GM21619 (cell line): ENCODE data around the gene MVP.
A peak's percentile ranks its signal among the peaks of the same experiment; 100 is the strongest.
"Not testable (repeated sequence)": the region's sequence is repeated elsewhere in the genome, so short reads cannot be mapped to it uniquely, and the experiment has no call there.

Experiments used
- ATAC-seq: cut with Tn5 transposase; IDR thresholded peaks from one replicate; pipeline ENCODE4 v1.9.1; 2021; ENCODE audit not compliant: unreplicated experiment

Gene MVP

GRCh38 chr16:29820271-29820701 is at the start of gene MVP:
TSS of gene MVP (plus strand) at chr16:29820462. CDS start at chr16:29830550, 10,088 bp downstream.
- no peak for ATAC-seq

GRCh38 chr16:29772330-29772729 is 47.9 kb upstream of the MVP start:
- not testable (repeated sequence) for ATAC-seq

- no peak for ATAC-seq
Observed at GRCh38 chr16:29774730-29775129, 45.5 kb upstream of the MVP start.

GRCh38 chr16:29775742-29776408 is 44.4 kb upstream of the MVP start:
- no peak for ATAC-seq

- ATAC-seq, result no peak
Observed at GRCh38 chr16:29777576-29778350, 42.5 kb upstream of the MVP start, which contains the start of gene ZG16. TSS of gene ZG16 (plus strand) at chr16:29778256. CDS start at chr16:29779267, 1,011 bp downstream.

- no peak for ATAC-seq
Observed at GRCh38 chr16:29779474-29779873, 40.8 kb upstream of the MVP start.

GRCh38 chr16:29783094-29783953 is 36.9 kb upstream of the MVP start:
- ATAC-seq, result not testable (repeated sequence)

GRCh38 chr16:29784157-29784556 is 36.1 kb upstream of the MVP start:
- ATAC-seq, result no peak

GRCh38 chr16:29784901-29785500 is 35.3 kb upstream of the MVP start:
- ATAC-seq, result no peak

- ATAC-seq, result not testable (repeated sequence)
Observed at GRCh38 chr16:29787155-29787554, 33.1 kb upstream of the MVP start.

- ATAC-seq, result no peak
Observed at GRCh38 chr16:29789775-29790182, 30.5 kb upstream of the MVP start.

GRCh38 chr16:29790183-29790948 is 29.9 kb upstream of the MVP start, which contains the start of gene KIF22:
TSS of gene KIF22 (plus strand) at chr16:29790751. CDS start at chr16:29790760, 9 bp downstream.
- ATAC-seq, result peak; percentile 86

- peak; percentile 7 for ATAC-seq
Observed at GRCh38 chr16:29790949-29791844, 29.1 kb upstream of the MVP start.

- no peak for ATAC-seq
Observed at GRCh38 chr16:29791845-29792807, 28.1 kb upstream of the MVP start.

GRCh38 chr16:29793153-29793552 is 27.1 kb upstream of the MVP start:
- ATAC-seq, result not testable (repeated sequence)

- no peak for ATAC-seq
Observed at GRCh38 chr16:29794231-29794710, 26.0 kb upstream of the MVP start.

GRCh38 chr16:29802416-29802935 is 17.8 kb upstream of the MVP start:
- ATAC-seq, result no peak
